HG03045 (cell line): ENCODE measurements around the gene TMEM150B.

Experiments used
- ATAC-seq: cut with Tn5 transposase; IDR thresholded peaks from one replicate; pipeline ENCODE4 v1.9.1; 2021; ENCODE audit warnings: mild to moderate bottlenecking, moderate library complexity; ENCODE audit not compliant: unreplicated experiment

Gene TMEM150B

GRCh38 chr19:55308281-55308680, 16.9 kb downstream of the TMEM150B start:
- no peak for ATAC-seq

- ATAC-seq: no peak
Measured at GRCh38 chr19:55306712-55307111, 18.4 kb downstream of the TMEM150B start.

- ATAC-seq: no peak
Measured at GRCh38 chr19:55305983-55306562, 19.1 kb downstream of the TMEM150B start.

- no peak for ATAC-seq
Measured at GRCh38 chr19:55305491-55305890, 19.6 kb downstream of the TMEM150B start.

GRCh38 chr19:55304980-55305379, 20.2 kb downstream of the TMEM150B start:
- ATAC-seq: no peak

- no peak for ATAC-seq
Measured at GRCh38 chr19:55304279-55304978, 20.7 kb downstream of the TMEM150B start.

- no peak for ATAC-seq
Measured at GRCh38 chr19:55303477-55303876, 21.7 kb downstream of the TMEM150B start.

GRCh38 chr19:55302318-55302703, 22.8 kb downstream of the TMEM150B start:
- no peak for ATAC-seq

- peak; percentile 65 for ATAC-seq
Measured at GRCh38 chr19:55301459-55302317, 23.5 kb downstream of the TMEM150B start.

- no peak for ATAC-seq
Measured at GRCh38 chr19:55300886-55301458, 24.2 kb downstream of the TMEM150B start.

- ATAC-seq: no peak
Measured at GRCh38 chr19:55299991-55300390, 25.1 kb downstream of the TMEM150B start.

- no peak for ATAC-seq
Measured at GRCh38 chr19:55297267-55297666, 27.9 kb downstream of the TMEM150B start.

- ATAC-seq: no peak
Measured at GRCh38 chr19:55289117-55289796, 35.9 kb downstream of the TMEM150B start.

- no peak for ATAC-seq
Measured at GRCh38 chr19:55287361-55288079, 37.6 kb downstream of the TMEM150B start.

- ATAC-seq: no peak
Measured at GRCh38 chr19:55285229-55285890, 39.8 kb downstream of the TMEM150B start.

GRCh38 chr19:55284405-55285058, 40.6 kb downstream of the TMEM150B start:
- no peak for ATAC-seq

GRCh38 chr19:55283548-55284377, 41.4 kb downstream of the TMEM150B start, which contains the start of gene BRSK1:
BRSK1 (plus strand) TSS chr19:55283997; CDS start chr19:55284443, 446 bp downstream.
- ATAC-seq: no peak
